Loucy (cell line): Measurements from ENCODE around the gene ALK.

Source experiments
- CTCF ChIP-seq: fragments of 200-600 bp; sonication (generic); conservative IDR thresholded peaks from 2 replicates; pipeline ENCODE4 v1.5.1; 2014; ENCODE audit warnings: mild to moderate bottlenecking, antibody characterized with exemption, low read length
- EZH2phosphoT487 ChIP-seq: fragments of 200-600 bp; IDR thresholded peaks from 2 replicates; pipeline ENCODE4 v1.6.1; 2018; ENCODE audit warnings: antibody characterized with exemption, mild to moderate bottlenecking, moderate library complexity, borderline replicate concordance

- TF ChIP-seq CTCF (no peak), EZH2phosphoT487 (no peak)
Observed at GRCh38 chr2:29613067-29613466, 308.3 kb downstream of the ALK start.
